GM19099 (cell line): ENCODE data around the gene AKAP14.

ENCODE experiments used
- POLR2A ChIP-seq: IDR thresholded peaks from 3 replicates; pipeline ENCODE4 v1.6.1; 2011; ENCODE audit warnings: low read depth; ENCODE audit not compliant: insufficient read length; ENCODE audit errors: extremely low read depth

AKAP14 gene

GRCh38 chrX:119900976-119901375, 5.3 kb downstream of the AKAP14 start:
- TF ChIP-seq POLR2A, result no peak

GRCh38 chrX:119916310-119916709, 20.6 kb downstream of the AKAP14 start:
- TF ChIP-seq POLR2A, result no peak

GRCh38 chrX:119917877-119918276, 22.2 kb downstream of the AKAP14 start:
- TF ChIP-seq POLR2A, result no peak

- TF ChIP-seq POLR2A, result no peak
Observed at GRCh38 chrX:119919835-119920585, 24.3 kb downstream of the AKAP14 start.

- no peak for TF ChIP-seq POLR2A
Observed at GRCh38 chrX:119935215-119935874, 39.7 kb downstream of the AKAP14 start.

GRCh38 chrX:119941336-119941735, 45.6 kb downstream of the AKAP14 start:
- no peak for TF ChIP-seq POLR2A

GRCh38 chrX:119942173-119942819, 46.6 kb downstream of the AKAP14 start:
- no peak for TF ChIP-seq POLR2A

- no peak for TF ChIP-seq POLR2A
Observed at GRCh38 chrX:119942831-119943184, 47.1 kb downstream of the AKAP14 start.

- TF ChIP-seq POLR2A, result peak; percentile 59
Observed at GRCh38 chrX:119943185-119943988, 47.7 kb downstream of the AKAP14 start, which contains the start of gene NKAP. Gene NKAP (minus strand): TSS chrX:119943751. CDS start chrX:119943605, 146 bp downstream.

GRCh38 chrX:119945481-119945880, 49.8 kb downstream of the AKAP14 start:
- no peak for TF ChIP-seq POLR2A

GRCh38 chrX:119948381-119948780, 52.7 kb downstream of the AKAP14 start:
- TF ChIP-seq POLR2A, result no peak

- TF ChIP-seq POLR2A, result no peak
Observed at GRCh38 chrX:119954374-119954773, 58.7 kb downstream of the AKAP14 start.

GRCh38 chrX:119960625-119961024, 64.9 kb downstream of the AKAP14 start:
- no peak for TF ChIP-seq POLR2A
